Measurements from ENCODE around the gene SIDT2.
"Not testable (repeated sequence)": the region's sequence is repeated elsewhere in the genome, so short reads cannot be mapped to it uniquely, and the experiment has no call there.

SIDT2 gene

DNA sequence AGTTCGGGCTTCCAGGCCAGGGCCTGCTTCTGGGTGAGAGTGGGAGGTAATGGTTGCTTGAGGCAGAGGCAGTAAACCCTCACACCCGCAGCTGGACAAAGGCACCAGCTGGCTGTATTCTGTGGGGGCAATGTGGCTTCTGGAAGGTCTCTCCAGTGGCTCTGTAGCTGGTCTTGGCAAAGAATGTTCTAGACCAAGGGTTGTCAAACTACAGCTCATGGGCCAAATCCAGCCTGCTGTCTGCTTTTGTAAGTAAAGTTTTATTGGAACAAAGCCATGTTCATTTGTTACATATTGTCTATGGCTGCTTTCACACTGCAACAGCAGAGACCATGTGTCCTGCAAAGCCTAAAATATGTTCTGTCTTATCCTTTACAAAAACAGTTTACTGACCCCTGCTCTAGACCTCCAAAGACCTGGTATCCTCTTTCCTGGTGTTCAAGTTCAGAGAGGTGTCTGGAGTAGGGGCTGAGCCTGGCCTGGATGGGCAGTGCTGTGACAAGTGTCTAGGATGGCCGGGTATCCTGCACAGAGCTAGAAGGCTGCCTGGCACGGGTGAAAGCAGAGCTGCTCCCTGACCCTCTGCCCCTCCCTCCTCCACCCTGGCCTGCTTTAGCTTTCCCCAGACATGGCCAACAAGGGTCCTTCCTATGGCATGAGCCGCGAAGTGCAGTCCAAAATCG is 24.0 kb downstream of the SIDT2 start:
- no peak for DNase-seq (ENCODE audit: low read depth in 2 of 2)

GRCh38 chr11:117203069-117203407 is 24.5 kb downstream of the SIDT2 start:
- DNase-seq (ENCODE audit: low read depth in 2 of 2) = no peak

DNA sequence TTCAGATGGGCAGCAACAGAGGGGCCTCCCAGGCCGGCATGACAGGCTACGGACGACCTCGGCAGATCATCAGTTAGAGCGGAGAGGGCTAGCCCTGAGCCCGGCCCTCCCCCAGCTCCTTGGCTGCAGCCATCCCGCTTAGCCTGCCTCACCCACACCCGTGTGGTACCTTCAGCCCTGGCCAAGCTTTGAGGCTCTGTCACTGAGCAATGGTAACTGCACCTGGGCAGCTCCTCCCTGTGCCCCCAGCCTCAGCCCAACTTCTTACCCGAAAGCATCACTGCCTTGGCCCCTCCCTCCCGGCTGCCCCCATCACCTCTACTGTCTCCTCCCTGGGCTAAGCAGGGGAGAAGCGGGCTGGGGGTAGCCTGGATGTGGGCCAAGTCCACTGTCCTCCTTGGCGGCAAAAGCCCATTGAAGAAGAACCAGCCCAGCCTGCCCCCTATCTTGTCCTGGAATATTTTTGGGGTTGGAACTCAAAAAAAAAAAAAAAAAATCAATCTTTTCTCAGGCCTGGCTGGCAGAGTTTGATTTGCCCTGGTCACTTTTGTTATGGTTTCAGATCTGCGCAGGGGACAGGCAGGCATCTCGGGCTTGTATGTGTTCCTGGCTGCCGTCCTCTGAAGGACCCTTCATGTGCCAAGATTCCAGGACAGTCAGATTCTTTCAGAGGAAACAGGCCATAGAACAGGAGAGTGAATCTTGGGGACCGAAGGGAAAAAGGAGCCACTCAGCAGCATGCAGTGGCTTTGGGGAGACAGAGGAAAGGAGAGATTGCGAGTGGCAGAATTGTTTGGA is 25.9 kb downstream of the SIDT2 start:
- no peak for DNase-seq (ENCODE audit: low read depth in 2 of 2)

DNA sequence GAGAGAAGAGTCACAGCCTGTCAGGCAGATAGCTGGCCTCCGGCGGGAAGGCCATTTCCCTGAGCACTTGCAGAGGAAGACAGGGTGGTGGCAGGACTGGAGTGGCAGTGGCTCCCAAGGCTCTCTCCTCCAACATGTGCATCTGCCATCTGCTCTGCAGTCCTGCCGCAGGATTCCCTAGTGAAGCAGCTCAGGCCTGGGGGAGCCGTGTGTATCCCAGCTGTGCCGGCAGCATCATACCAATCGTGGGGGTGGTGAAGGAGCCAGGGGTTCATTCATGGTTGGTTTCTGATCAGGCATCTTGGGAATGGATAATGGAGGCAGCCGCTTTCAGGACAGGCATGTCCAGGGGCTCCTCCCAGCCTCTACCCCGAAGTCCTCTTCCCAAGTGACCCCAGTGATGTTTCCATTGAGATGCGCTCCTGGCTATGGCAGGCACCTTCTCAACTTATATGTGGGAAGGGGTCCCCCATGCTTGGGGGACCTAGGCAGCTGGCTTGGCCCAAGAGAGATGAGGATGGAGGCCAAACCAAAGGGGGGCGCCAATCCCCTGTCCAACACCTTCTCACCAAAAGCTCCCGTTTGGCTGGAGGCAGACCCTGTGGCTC is 26.8 kb downstream of the SIDT2 start:
- no peak for DNase-seq (ENCODE audit: low read depth in 2 of 2)

GRCh38 chr11:117206111-117206510 is 27.6 kb downstream of the SIDT2 start:
- DNase-seq (ENCODE audit: low read depth in 2 of 2) = not testable (repeated sequence)

DNA sequence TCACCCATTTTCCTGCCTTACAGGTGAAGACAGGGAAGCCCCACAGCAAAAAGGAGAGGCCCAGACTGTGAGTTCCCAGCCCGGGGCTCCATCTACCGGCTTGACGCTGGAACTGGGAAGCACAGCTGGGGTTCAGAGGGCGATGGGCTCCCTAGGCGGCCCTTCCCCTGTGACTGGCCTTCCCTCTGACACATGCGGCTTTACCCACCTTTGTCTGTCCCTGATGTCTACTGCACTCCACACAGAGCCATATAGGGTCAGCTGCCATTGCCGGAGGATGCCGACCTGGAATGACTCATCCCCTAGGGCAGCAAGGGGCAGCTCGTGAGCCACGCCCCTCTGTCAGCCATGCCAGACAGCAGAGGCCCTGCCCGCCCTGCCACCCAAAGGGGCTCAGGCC is 28.3 kb downstream of the SIDT2 start:
- DNase-seq (ENCODE audit: low read depth in 2 of 2) = not testable (repeated sequence)

GRCh38 chr11:117207481-117207880 is 28.9 kb downstream of the SIDT2 start:
- not testable (repeated sequence) for DNase-seq (ENCODE audit: low read depth in 2 of 2)

DNA sequence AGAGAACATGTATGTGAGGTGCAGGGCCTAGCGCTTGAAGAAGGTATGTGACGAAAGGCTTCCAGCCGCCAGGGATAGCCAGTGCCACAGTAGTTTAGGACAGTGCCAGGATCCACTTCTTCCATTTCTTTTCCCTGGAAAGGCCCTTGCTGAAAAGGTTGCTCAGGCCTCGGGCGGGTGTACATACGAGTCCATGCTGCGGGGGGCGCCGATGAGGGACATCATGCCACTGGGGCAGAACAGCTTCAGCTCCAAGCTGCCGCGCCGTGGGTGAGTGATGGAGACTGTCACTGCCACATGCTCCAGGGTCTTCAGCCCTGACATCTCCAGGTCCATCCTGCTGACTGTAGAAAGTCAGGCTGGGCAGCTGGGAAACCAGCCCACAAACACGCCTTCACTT is 30.2 kb downstream of the SIDT2 start:
- DNase-seq (ENCODE audit: low read depth in 2 of 2) = not testable (repeated sequence)

- DNase-seq (ENCODE audit: low read depth in 2 of 2) = not testable (repeated sequence)
These were observed 31.0 kb downstream of the SIDT2 start for GRCh38 chr11:117209351-117210125.

DNA sequence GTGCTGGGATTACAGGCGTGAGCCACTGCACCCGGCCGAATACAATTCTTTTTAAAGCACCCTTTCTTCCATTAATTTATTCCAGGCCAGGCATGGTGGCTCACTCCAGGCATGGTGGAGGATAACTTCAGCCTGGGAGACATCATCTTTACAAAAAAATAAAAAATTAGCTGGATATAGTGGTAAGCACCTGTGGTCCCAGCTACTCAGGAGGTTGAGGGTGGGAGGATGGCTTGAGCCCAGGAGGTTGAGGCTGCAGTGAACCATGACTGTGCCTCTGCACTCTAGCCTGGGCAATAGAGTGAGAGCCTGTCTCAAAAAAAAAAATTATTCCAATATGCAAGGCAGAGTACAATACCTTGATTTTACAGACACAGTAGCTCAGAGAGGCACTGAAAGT is 32.1 kb downstream of the SIDT2 start:
- DNase-seq (ENCODE audit: low read depth in 2 of 2) = no peak

DNA sequence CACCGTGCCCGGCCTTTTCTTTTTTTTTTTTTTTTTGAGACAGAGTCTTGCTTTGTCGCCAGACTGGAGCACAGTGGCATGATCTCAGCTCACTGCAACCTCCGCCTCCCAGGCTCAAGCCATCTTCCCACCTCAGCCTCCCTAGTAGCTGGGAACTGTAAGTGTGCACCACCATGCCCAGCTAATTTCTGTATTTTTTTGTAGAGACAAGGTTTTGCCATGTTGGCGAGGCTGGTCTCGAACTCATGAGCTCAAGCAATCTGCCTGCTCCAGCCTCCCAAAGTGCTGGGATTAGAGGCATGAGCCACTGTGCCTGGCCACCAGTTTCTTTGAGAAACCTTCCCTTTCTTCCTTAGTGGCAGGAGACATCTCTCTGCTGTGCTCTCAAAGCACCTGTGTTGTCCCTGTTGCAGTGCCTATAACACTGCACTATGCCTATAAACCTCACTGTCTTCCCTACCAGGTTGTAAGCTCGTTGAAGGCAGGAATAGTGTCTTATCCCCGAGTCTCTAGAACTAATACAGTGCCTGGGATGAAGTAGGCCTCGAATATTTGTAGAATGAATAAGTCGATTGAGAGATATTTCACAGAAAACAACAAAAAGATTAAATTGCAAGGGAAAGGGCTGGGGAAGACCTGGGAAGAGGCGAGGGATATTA is 34.3 kb downstream of the SIDT2 start:
- DNase-seq (ENCODE audit: low read depth in 2 of 2) = no peak

DNA sequence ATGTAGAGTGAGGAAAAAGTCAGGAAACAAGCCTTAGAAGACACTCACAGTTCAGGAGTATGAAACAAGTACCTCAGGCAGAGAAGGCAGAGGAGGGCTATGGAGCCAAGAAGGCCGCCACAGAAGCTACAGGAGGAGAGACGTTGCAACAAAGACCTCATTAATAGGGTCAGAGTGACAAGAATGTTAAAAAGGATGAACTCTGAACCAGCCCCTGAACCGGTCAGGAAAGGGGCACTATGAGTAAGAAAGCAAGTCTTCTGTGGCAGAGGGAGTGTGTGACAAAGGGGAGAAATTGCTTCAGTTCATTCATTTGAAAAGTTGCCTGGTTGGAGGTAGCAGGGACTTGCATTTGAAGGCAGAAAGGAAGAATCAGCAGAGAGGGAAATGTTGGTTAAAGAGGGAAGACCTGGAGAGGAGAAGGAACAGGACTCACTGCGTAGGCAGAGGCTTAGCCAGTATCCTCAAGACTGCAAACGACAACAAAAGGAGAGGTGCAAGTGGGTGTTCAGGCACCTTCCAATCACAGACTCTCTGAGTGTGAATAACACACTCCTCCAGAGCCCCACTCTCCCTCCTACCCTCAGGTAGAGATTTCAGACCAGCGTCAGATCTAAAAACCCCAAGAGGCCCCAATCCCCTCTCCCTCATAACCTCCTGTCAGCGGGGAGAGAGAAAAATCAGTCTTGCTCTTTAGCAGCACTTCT is 36.0 kb downstream of the SIDT2 start:
- DNase-seq (ENCODE audit: low read depth in 2 of 2) = no peak

GRCh38 chr11:117217141-117218084 is 38.9 kb downstream of the SIDT2 start:
- DNase-seq (ENCODE audit: low read depth in 2 of 2) = no peak

DNA sequence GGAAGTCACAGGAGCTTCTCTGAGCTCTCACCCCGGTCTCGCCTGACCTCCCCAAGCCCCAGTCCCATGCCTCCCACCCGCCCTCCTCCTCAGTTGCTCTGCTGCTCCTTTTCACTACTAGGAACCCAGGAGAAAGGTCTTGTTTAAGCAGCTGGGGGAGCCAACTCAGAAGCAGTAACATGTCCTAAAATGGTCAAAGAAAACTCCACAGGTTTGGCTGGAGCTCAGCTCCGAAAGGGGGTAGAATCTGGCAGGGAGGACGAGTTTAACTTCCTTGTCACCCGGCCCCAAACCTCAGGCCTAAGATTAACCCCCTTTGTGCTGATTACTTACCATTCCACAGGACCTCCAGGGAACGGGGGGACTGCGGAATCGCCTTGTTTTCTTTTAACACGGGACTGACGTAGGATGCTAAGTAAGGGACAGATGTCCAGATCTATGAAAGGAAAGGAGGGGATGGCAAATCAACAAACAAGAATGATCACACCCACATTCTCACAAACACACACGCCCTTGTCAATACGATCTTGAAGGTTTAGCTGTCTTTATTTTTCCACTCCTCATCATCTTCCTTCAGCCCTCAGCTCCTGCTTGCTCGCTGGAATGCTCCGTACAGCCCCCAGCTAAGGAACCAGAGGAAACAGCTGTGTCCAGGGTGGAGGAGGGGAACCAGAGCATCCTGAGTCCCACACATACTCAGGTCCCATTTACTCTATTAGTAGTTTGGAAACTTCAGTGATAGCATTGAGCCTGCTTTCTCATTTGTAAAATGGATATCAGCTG is 39.8 kb downstream of the SIDT2 start:
- DNase-seq (ENCODE audit: low read depth in 2 of 2) = no peak

DNA sequence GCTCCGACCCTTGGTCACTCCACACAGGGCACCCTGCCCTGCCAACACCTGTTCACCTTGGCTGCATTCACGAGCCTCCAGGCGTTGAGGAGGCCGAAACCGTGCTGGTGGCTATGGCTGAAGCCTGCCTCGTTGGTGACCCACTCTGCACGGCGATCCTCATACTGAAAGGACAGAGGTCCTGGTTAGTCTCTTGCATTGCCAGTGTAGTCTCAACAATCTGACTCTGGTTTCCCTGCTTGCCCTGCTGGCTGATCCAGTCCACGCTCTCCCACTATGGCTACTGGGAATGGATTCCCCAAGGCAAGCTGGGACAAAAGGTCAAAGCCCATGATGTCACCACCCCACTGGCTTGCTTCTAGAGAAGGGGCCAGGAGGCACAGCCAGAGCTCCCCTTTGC is 40.5 kb downstream of the SIDT2 start:
- DNase-seq (ENCODE audit: low read depth in 2 of 2) = no peak

DNA sequence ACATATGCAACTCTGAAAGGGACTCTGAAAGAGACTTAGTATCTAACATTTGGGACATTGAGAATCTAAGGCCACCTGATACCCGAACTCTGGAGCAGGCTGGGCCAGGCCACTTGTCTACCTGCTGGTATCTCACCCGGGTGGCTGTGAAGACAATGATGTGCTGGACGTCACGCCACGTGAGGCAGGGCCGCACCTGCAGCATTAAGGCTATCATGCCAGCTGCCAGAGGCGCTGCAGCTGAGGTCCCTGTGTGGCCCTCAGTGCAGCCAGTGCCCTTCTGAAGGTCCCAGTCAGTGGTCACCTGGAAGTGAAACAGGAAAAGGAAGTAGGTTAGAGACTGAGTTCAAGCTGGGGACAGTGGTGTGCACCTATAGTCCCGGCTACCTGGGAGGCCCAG is 40.9 kb downstream of the SIDT2 start:
- no peak for DNase-seq (ENCODE audit: low read depth in 2 of 2)

DNA sequence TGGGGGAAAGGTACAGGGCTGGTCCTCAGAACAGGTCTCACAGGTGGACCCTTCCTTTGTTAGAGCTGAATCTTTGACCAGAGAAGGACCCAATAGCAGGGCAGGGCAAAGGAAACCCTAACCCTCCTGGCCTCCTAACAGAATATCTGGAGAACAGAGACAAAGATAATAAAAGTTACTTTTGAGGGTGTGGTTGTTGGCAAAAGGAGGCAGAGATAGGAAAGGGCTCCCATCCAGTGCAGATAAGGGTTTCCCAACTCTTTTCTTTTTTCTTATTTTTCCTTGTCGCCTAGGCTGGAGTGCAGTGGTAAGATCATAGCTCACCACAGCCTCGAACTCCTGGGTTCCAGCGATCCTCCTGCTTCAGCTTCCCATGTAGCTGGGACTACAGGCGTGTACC is 41.5 kb downstream of the SIDT2 start:
- no peak for DNase-seq (ENCODE audit: low read depth in 2 of 2)

GRCh38 chr11:117220568-117220967 is 42.0 kb downstream of the SIDT2 start:
- no peak for DNase-seq (ENCODE audit: low read depth in 2 of 2)
